ENCODE results near the gene SMAD1.
"Not testable (repeated sequence)": the region's sequence is repeated elsewhere in the genome, so short reads cannot be mapped to it uniquely, and the experiment has no call there.

SMAD1 gene

GRCh38 chr4:145587088-145587754, 105.6 kb downstream of the SMAD1 start:
- Histone ChIP-seq H3K4me3 (ENCODE audit: low read depth, low read length) (no peak overlapping the region), H3K9me3 (ENCODE audit: severe bottlenecking) (peaks cover 11% of the 10 kb centered on the region), H3K27me3 (ENCODE audit: insufficient read depth, low read depth, severe bottlenecking) (no peaks in the 10 kb centered on the region), H3K27ac (no peak overlapping the region), H3K36me3 (no peaks in the 10 kb centered on the region)
- DNase-seq, result no peak
- TF ChIP-seq CTCF (IDR thresholded peaks at IDR 0.05; ENCODE audit: low read depth, low read length), result no peak

- DNase-seq; H3K4me3 ChIP-seq (ENCODE audit: low read depth, low read length); H3K36me3 ChIP-seq; H3K27ac ChIP-seq; H3K27me3 ChIP-seq (ENCODE audit: insufficient read depth, low read depth, severe bottlenecking): not testable (repeated sequence)
- peaks cover 11% of the 10 kb centered on the region for H3K9me3 ChIP-seq (ENCODE audit: severe bottlenecking)
Observed at GRCh38 chr4:145589381-145589780, 107.7 kb downstream of the SMAD1 start.

- Histone ChIP-seq H3K27me3 (ENCODE audit: insufficient read depth, low read depth, severe bottlenecking) (no peaks in the 10 kb centered on the region), H3K27ac (no peak overlapping the region), H3K9me3 (ENCODE audit: severe bottlenecking) (peaks cover 11% of the 10 kb centered on the region), H3K36me3 (no peaks in the 10 kb centered on the region), H3K4me3 (ENCODE audit: low read depth, low read length) (no peak overlapping the region)
- DNase-seq, result no peak
- no peak for TF ChIP-seq CTCF (IDR thresholded peaks at IDR 0.05; ENCODE audit: low read depth, low read length)
Observed at GRCh38 chr4:145589916-145590702, 108.5 kb downstream of the SMAD1 start.

GRCh38 chr4:145602129-145602760, 120.6 kb downstream of the SMAD1 start:
- H3K9me3 ChIP-seq (ENCODE audit: severe bottlenecking), result no peaks in the 10 kb centered on the region
- no peaks in the 10 kb centered on the region for H3K36me3 ChIP-seq
- no peak for DNase-seq
- no peak overlapping the region for H3K4me3 ChIP-seq (ENCODE audit: low read depth, low read length)
- H3K27ac ChIP-seq, result no peak overlapping the region
- no peak for TF ChIP-seq CTCF (IDR thresholded peaks at IDR 0.05; ENCODE audit: low read depth, low read length)
- no peaks in the 10 kb centered on the region for H3K27me3 ChIP-seq (ENCODE audit: insufficient read depth, low read depth, severe bottlenecking)

DNA sequence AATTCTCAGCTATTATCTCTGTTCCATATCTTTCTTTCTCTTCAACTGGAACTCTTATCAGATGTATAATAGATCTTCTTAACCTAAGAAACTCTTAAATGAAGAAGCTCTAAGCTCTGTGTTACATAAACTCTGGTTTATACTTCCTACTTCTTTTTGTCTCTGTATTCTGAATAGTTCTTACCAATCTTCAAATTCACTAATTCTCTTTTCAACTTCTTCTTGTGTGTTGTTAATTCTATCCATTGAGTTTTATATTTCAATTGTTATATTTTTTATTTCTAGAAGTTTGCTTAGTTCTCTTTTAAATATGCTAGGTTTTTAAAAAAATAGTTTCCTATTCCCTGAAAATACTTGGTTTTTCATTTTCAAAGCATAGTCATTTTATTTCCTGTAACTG, 124.3 kb downstream of the SMAD1 start:
- H3K36me3 ChIP-seq, result no peaks in the 10 kb centered on the region
- no peaks in the 10 kb centered on the region for H3K27me3 ChIP-seq (ENCODE audit: insufficient read depth, low read depth, severe bottlenecking)
- DNase-seq, result no peak
- no peak overlapping the region for H3K4me3 ChIP-seq (ENCODE audit: low read depth, low read length)
- no peak for TF ChIP-seq CTCF (IDR thresholded peaks at IDR 0.05; ENCODE audit: low read depth, low read length)
- H3K9me3 ChIP-seq (ENCODE audit: severe bottlenecking), result no peaks in the 10 kb centered on the region
- H3K27ac ChIP-seq, result no peak overlapping the region
